ENCODE measurements around the gene UBL4A. TPM values are rescaled to one million over a fixed set of nuclear protein-coding genes. Genes with fewer than 3 reads are reported as not detected.

UBL4A gene
- polyA plus RNA-seq, 1 experiment, result 33.3 TPM

DNA sequence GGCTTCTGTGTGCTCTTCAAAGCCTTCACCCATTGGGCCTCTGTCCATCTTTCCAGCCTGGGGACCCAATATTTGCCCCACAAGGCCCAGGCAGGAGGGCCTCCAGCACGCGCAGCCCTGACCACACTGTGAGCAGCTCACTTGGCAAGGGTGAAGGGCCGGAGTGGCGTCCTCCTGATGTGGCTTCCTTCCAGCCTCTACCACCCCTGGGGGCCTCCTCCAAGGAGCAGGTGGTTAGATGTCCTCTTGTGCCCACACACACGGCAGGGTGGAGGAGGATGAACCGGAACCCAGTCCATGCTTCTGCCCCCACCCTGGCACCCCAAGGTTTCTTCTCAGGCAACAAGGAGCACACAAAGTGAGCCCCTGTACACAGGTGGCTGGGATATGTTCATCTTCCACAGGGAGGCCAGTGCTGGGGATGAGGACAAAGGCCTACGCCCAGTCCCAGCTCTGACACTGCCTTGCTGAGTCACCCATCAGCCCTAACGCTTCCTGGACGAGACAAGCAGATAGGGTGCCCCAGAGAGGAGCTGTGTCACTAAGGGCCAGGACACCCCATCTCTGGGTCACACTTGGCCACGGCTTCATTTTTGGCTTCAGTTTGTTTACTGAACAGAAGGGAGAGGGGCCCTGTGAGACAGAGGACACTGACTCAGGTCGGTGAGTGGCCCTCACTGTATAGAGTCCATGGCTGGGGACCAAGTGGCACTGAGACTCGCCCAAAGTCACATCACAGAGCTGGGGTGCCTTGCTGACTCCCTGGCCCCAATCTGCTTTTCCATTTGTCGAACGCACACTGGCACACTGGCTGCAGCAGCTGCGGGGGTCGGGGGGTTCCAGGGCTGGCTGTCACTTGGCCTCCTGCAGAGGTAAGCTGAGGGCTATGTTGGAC is 1.9 kb downstream of the UBL4A start:
- Histone ChIP-seq H3K27me3 (ENCODE audit: control insufficient read depth, insufficient read depth, low read length) (no peaks in the 10 kb centered on the region), H3K36me3 (ENCODE audit: control insufficient read depth, insufficient read depth, low read length) (peaks cover 8% of the 10 kb centered on the region), H3K4me3 (ENCODE audit: low read depth, low read length) (no peak overlapping the region)
- no peak for DNase-seq (ENCODE audit: low read depth)
- TF ChIP-seq CTCF (IDR thresholded peaks at IDR 0.05; ENCODE audit: insufficient read depth, low read depth, low read length), result no peak
- ChIA-PET CTCF (interaction anchor here (1.0 kb wide), 1 partner anchor 86 kb away, joined by 3 read pairs; no protein-coding TSS in a partner anchor), POLR2A (no interaction called here)

DNA sequence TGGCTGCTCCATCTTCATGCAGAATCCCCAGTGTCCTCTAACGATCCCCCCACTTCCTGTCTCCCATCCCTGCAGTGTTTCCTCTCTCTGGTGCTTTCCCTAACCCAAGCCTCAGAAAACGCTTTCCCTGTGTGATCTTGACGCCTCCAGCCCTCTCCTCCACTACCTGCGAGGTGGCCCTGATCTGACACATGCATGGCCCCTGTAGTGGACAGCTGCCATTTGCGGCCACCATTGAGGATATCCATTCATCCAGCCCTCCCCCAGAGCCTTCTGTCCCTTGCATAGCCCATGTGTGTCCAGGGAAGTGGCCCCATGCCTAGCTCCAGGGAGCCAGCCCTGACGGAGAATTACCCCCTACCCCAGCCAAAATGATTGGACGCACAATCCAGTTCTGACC is 3.1 kb downstream of the UBL4A start:
- H3K36me3 ChIP-seq (ENCODE audit: control insufficient read depth, insufficient read depth, low read length), result peaks cover 6% of the 10 kb centered on the region
- POLR2A ChIA-PET, result no interaction called here
- no peak overlapping the region for H3K4me3 ChIP-seq (ENCODE audit: low read depth, low read length)
- DNase-seq (ENCODE audit: low read depth), result no peak
- CTCF ChIA-PET, result interaction anchor here (0.8 to 1.1 kb wide), 2 partner anchors 24 to 43 kb away, joined by 3 to 4 read pairs; no protein-coding TSS in a partner anchor
- H3K27me3 ChIP-seq (ENCODE audit: control insufficient read depth, insufficient read depth, low read length), result no peaks in the 10 kb centered on the region
- no peak for TF ChIP-seq CTCF (IDR thresholded peaks at IDR 0.05; ENCODE audit: insufficient read depth, low read depth, low read length)

DNA sequence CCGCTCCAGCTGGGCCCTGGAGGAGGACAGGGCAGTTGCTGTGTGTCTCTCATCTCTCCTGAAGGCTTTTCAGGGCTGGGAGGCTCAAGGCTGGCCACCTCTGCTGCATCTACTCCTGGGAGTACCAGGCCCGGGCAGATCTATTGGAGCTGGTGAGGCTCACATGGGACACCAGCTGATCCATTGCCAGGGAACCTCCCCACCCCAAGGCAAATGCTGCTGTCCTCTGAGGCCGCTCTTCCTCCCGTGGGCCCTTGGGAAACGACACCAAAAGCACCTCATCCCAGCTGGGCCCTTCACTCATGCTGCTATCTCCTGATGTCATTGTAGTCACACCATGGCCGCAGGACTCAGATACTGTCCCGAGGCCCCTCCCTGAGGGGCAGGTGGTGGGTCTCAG is 3.6 kb downstream of the UBL4A start:
- DNase-seq (ENCODE audit: low read depth), result no peak
- no peak for TF ChIP-seq CTCF (IDR thresholded peaks at IDR 0.05; ENCODE audit: insufficient read depth, low read depth, low read length)
- Histone ChIP-seq H3K4me3 (ENCODE audit: low read depth, low read length) (no peak overlapping the region), H3K36me3 (ENCODE audit: control insufficient read depth, insufficient read depth, low read length) (peaks cover 6% of the 10 kb centered on the region), H3K27me3 (ENCODE audit: control insufficient read depth, insufficient read depth, low read length) (no peaks in the 10 kb centered on the region)
- ChIA-PET POLR2A (no interaction called here), CTCF (interaction anchor here (0.8 to 1.1 kb wide), 2 partner anchors 23 to 42 kb away, joined by 3 to 4 read pairs; no protein-coding TSS in a partner anchor)

DNA sequence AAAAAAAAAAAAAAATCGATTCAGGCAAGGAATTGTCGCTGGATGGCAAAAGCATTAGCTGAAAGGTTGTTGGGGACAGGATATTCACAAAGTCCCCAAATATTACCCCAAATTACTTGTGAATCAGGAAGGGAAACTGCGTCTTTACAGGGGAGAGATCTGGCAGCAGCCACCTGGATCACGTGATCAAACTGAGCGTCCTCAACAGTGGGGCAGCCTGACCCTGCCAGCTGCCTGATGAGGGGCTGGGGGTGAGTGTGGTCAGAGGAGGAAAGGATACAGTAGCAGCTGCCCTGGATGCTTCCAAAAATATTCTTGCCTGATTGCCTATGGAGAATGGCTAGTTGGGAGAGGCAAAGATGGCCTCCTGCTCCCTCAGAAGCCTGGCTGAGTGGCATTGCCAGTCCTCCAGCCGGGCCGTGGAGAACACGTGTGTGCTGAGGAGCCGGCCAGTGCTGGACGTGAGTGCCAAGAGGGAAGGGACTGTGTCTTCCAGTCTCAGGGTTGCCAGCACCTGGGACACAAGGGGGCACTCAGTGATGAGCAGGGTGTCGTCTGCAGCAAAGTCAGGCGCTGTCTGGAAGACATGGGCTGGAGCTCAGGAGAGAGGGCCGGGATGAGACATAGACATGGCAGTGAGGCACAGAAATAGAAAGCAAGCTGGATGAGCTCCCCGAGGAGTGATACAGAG is 4.4 kb downstream of the UBL4A start:
- CTCF ChIA-PET, result interaction anchor here (1.1 kb wide), 1 partner anchor 41 kb away, joined by 4 read pairs; no protein-coding TSS in a partner anchor
- no peak for TF ChIP-seq CTCF (IDR thresholded peaks at IDR 0.05; ENCODE audit: insufficient read depth, low read depth, low read length)
- DNase-seq (ENCODE audit: low read depth), result no peak

DNA sequence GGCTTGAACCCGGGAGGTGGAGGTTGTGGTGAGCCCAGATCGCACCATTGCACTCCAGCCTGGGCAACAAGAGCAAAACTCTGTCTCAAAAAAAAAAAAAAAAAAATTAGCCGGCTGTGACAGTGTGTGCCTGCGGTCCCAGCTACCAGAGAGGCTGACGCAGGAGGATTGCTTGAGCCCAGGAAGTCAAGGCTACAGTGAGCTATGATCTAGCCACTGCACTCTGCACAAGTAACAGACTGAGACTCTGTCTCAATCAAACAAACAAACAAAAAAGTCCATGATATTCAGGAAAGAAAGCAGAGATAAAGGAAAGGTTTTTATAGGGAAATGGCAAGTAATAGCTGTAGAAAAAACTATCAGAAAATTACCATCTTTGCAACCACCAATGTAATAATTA is 5.2 kb downstream of the UBL4A start:
- no peak for DNase-seq (ENCODE audit: low read depth)
- no peak overlapping the region for H3K4me3 ChIP-seq (ENCODE audit: low read depth, low read length)
- ChIA-PET CTCF (no interaction called here), POLR2A (no interaction called here)
- H3K36me3 ChIP-seq (ENCODE audit: control insufficient read depth, insufficient read depth, low read length), result peaks cover 3% of the 10 kb centered on the region
- TF ChIP-seq CTCF (IDR thresholded peaks at IDR 0.05; ENCODE audit: insufficient read depth, low read depth, low read length), result no peak
- H3K27me3 ChIP-seq (ENCODE audit: control insufficient read depth, insufficient read depth, low read length), result no peaks in the 10 kb centered on the region

More for the DNA sequence above, 4.4 kb downstream of the UBL4A start:
- H3K4me3 ChIP-seq (ENCODE audit: low read depth, low read length), result no peak overlapping the region
- H3K36me3 ChIP-seq (ENCODE audit: control insufficient read depth, insufficient read depth, low read length), result peaks cover 3% of the 10 kb centered on the region
- POLR2A ChIA-PET, result no interaction called here
- H3K27me3 ChIP-seq (ENCODE audit: control insufficient read depth, insufficient read depth, low read length), result no peaks in the 10 kb centered on the region

Measured in BJ (cell line).